ENCODE results near the gene GRK1.

DNA sequence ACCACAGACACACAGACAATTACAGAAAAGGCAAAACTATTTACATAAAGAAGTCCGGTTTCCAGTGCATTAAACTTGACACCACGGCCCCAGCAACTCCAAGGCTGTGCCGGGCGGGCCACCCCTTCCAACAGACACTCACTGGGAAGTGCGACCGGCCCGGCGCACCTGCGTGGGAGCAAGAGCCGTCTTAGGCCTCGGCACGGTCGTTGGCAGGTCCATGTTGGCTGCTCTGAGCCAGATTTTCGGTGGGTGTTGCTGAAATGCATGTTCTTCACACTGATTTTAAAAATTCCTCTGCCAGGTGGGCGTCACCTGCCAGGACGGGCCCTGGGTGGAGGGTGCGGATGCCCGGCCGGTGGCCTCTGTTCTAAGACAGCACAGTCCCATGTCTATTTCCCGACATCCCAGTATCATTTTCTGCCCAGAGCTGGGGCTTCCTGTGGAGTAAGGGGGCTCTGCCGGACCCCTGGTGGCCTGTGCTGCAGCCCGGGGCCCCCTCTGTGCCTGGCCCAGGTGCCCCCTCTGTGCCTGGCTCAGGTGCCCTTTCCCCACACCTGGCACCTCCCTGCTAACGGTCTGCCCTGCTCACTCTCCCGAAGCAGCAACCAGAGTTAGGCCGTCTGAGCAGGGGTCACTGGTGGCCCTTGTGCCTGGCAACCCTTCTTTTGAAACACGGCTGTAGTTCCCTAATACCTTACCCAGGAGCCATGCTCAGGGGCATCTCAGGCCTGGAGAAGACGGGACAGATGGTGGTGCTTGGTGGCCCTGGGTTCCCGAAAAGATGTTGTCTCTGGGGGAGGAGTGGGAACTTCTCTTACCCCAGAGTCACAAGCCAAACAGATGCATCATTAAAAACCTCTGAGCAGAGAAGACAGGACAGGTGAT, 101.2 kb downstream of the GRK1 start:
- TF ChIP-seq CHD1 (IDR thresholded peaks at IDR 0.05; ENCODE audit: low read depth, low read length) (no peak), EZH2 (IDR thresholded peaks at IDR 0.05; ENCODE audit: low read depth, low read length, severe bottlenecking) (no peak), RXRA (IDR thresholded peaks at IDR 0.05; ENCODE audit: insufficient read depth, low read depth, low read length) (no peak), BACH1 (IDR thresholded peaks at IDR 0.05; ENCODE audit: low read length) (no peak), RFX5 (IDR thresholded peaks at IDR 0.05; ENCODE audit: borderline replicate concordance, low read depth, low read length) (no peak)
